Vagina (tissue), 2 donors: ENCODE measurements around the gene DKC1. TPM values are rescaled to one million over a fixed set of nuclear protein-coding genes. Genes with fewer than 3 reads are reported as not detected.

Source experiments
- DNase-seq, 2 donors: peaks; one replicate each; pipeline ENCODE4 v3.0.0-alpha.2; 2017; ENCODE audit errors: extremely low spot score in 2 of 2
- H3K27ac ChIP-seq: fragments of 200-600 bp; sonication (generic); one replicate; pipeline ENCODE4 v1.5.1; 2019
- H3K27me3 ChIP-seq: fragments of 200-600 bp; sonication (generic); one replicate; pipeline ENCODE4 v1.5.1; 2019
- H3K36me3 ChIP-seq, 2 donors: fragments of 200-600 bp; sonication (generic); one replicate each; pipeline ENCODE4 v1.5.1; 2017 to 2019
- H3K4me1 ChIP-seq: fragments of 200-600 bp; sonication (generic); one replicate; pipeline ENCODE4 v1.5.1; 2019
- H3K4me3 ChIP-seq, 2 donors: fragments of 200-600 bp; sonication (generic); 1 replicate in 1 of 2; 2 replicates in 1 of 2; pipeline ENCODE4 v1.5.1; 2016 to 2019
- H3K9me3 ChIP-seq: fragments of 200-600 bp; sonication (generic); one replicate; pipeline ENCODE4 v1.5.1; 2019
- POLR2A ChIP-seq, 2 donors: fragments of 450-650 bp; IDR thresholded peaks; one replicate each; pipeline ENCODE4 v1.6.1; 2017; ENCODE audit warnings: antibody characterized with exemption in 2 of 2, mild to moderate bottlenecking in 2 of 2, moderate library complexity in 2 of 2
- POLR2AphosphoS5 ChIP-seq, 2 donors: sonication (generic); formaldehyde crosslinking; IDR thresholded peaks; one replicate each; pipeline ENCODE4 v1.9.0; 2017; ENCODE audit warnings: antibody characterized with exemption in 2 of 2, mild to moderate bottlenecking in 2 of 2, low read depth in 1 of 2; ENCODE audit not compliant: insufficient read depth in 1 of 2
- intact Hi-C: fragments of 100-400 bp; cut with DNase I; formaldehyde crosslinking; loops from one replicate; pipeline ENCODE4 v1.15.1; 2023
- total RNA-seq: library from RNA; depleted of rRNA; stranded (reverse); fragments of >200 nt; gene quantifications from one replicate; pipeline ENCODE4 v1.2.3, GENCODE V29; 2016
- TF ChIP-seq, protein P1 (sequence below), 3 experiments: fragments of 450-650 bp in 2 of 3; fragments of 200-600 bp in 1 of 3; sonication (generic) in 1 of 3; IDR thresholded peaks; one replicate each; pipeline ENCODE4 v1.5.1; 2017 to 2019; ENCODE audit warnings: antibody characterized with exemption in 3 of 3, mild to moderate bottlenecking in 2 of 3, moderate library complexity in 2 of 3

The DKC1 gene
- 22.8 TPM for total RNA-seq

DNA sequence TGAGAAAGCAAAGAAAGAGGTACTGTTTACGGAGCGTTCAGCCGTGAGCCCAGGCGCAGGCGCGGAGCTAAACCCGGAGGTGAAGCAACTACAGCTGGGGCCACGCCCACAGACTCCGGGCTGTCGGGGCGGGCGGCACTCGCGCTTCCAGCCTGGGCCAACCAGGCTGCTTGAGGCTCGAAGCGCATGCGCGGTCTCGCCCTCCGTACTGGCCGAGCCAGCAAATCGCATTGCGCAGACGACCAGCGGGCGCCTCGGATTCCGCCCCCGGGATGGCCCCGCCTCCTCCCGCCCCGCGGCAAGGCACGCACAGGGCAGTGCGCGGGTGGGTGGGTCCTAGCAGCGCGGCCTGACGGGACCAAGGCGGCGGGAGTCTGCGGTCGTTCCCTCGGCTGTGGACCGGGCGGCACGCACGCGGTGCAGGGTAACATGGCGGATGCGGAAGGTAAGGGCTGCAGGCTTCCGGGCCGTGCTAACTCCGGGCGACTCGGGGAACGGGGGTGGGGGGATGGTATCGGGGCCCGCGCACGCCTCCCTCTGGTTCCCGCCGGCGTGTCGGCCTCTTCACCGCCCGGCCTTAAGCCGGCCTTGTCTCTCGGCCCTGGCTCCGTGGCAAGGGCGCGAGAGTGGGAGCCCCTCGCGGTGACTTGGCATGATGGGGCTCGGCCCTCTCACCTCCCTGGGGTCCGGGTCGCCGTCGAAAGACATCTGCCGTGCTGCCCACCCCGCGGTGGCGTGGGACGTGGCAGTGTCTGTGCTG lies at the start of gene DKC1:
TSS of gene DKC1 (plus strand) at position 328 of the 760 bp plus-strand sequence. CDS start at position 430, 102 bp downstream.
- TF ChIP-seq, protein P1, sequence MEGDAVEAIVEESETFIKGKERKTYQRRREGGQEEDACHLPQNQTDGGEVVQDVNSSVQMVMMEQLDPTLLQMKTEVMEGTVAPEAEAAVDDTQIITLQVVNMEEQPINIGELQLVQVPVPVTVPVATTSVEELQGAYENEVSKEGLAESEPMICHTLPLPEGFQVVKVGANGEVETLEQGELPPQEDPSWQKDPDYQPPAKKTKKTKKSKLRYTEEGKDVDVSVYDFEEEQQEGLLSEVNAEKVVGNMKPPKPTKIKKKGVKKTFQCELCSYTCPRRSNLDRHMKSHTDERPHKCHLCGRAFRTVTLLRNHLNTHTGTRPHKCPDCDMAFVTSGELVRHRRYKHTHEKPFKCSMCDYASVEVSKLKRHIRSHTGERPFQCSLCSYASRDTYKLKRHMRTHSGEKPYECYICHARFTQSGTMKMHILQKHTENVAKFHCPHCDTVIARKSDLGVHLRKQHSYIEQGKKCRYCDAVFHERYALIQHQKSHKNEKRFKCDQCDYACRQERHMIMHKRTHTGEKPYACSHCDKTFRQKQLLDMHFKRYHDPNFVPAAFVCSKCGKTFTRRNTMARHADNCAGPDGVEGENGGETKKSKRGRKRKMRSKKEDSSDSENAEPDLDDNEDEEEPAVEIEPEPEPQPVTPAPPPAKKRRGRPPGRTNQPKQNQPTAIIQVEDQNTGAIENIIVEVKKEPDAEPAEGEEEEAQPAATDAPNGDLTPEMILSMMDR (IDR thresholded peaks at IDR 0.05): no peak
- TF ChIP-seq POLR2AphosphoS5 (IDR thresholded peaks at IDR 0.05; ENCODE audit: insufficient read depth in 1 of 2, low read depth in 1 of 2): peak; percentile 79 to 80
- peak in 1 of 2 donors; percentile 94 for DNase-seq
- Histone ChIP-seq H3K9me3 (no peaks in the 10 kb centered on the region), H3K27ac (peak within 1 kb of the TSS; percentile 63), H3K4me1 (no peaks in the 10 kb centered on the region), H3K4me3 (peak within 1 kb of the TSS; percentile 50 to 60), H3K36me3 (peaks cover 0 to 17% of the 10 kb centered on the region in 2 donors), H3K27me3 (no peaks in the 10 kb centered on the region)
- intact Hi-C loops: no loop called here

DNA sequence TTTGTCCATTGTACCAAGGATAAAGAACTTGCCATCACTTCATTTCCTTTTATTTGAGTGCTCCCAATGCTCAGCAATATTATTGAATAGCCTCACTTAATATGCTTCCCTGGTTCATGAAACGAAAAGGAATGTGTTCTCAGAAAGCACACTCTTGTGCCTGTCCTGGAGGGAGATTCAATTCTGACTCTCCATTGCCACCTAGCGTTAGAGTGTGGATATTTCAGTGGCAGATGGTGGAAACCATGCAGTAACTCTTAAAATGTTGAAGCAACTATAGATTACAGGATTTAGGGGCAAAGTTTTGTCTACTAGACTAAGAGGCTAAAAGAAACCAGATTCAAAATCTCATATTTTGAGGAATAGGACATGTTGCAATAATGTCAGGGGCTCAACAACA lies 47.7 kb upstream of the DKC1 start:
- intact Hi-C loops: no loop called here

DNA sequence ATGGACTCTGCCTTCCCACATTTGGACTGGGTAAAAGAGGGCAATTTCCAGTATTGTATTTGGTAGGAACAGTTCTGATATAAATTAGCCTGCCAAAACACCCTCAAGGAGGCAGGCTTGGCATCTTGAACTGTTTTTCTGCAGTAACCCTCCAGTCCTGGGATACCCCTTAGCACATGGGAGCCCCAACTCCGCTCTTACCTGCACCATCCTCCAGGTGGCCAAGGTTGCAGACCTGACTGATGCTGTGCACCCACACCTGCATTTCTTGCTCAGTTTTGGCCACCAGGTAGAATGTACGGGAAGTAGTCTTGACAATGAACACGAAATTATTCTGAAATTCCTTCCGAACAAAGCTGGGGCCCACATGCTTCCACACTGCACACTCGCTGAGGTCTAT lies 46.8 kb upstream of the DKC1 start:
- no peak for TF ChIP-seq POLR2A (IDR thresholded peaks at IDR 0.05)
- TF ChIP-seq, protein P1 (IDR thresholded peaks at IDR 0.05): no peak
- no peak for TF ChIP-seq POLR2AphosphoS5 (IDR thresholded peaks at IDR 0.05; ENCODE audit: insufficient read depth in 1 of 2, low read depth in 1 of 2)
- intact Hi-C loops: no loop called here
- Histone ChIP-seq H3K9me3 (peaks cover under 1% of the 10 kb centered on the region), H3K27ac (no peak overlapping the region), H3K27me3 (no peaks in the 10 kb centered on the region), H3K4me3 (no peak overlapping the region), H3K36me3 (no peaks in the 10 kb centered on the region), H3K4me1 (no peaks in the 10 kb centered on the region)
- DNase-seq: no peak

More for the DNA sequence above, 47.7 kb upstream of the DKC1 start:
- Histone ChIP-seq H3K4me1 (no peaks in the 10 kb centered on the region), H3K36me3 (no peaks in the 10 kb centered on the region), H3K27me3 (no peaks in the 10 kb centered on the region), H3K27ac (no peak overlapping the region), H3K9me3 (no peaks in the 10 kb centered on the region), H3K4me3 (no peak overlapping the region)
- DNase-seq: no peak
- no peak for TF ChIP-seq POLR2AphosphoS5 (IDR thresholded peaks at IDR 0.05; ENCODE audit: insufficient read depth in 1 of 2, low read depth in 1 of 2)
- no peak for TF ChIP-seq POLR2A (IDR thresholded peaks at IDR 0.05)
- TF ChIP-seq, protein P1 (IDR thresholded peaks at IDR 0.05): peak in 1 of 3 experiments; percentile 78

- H3K36me3 ChIP-seq: no peaks in the 10 kb centered on the region
- H3K27ac ChIP-seq: no peak overlapping the region
- intact Hi-C loops: no loop called here
- H3K4me3 ChIP-seq: no peak overlapping the region
- no peak for DNase-seq
- no peaks in the 10 kb centered on the region for H3K4me1 ChIP-seq
- no peak for TF ChIP-seq POLR2AphosphoS5 (IDR thresholded peaks at IDR 0.05; ENCODE audit: insufficient read depth in 1 of 2, low read depth in 1 of 2)
- TF ChIP-seq, protein P1 (IDR thresholded peaks at IDR 0.05): no peak
- no peak for TF ChIP-seq POLR2A (IDR thresholded peaks at IDR 0.05)
- no peaks in the 10 kb centered on the region for H3K27me3 ChIP-seq
- peaks cover 6% of the 10 kb centered on the region for H3K9me3 ChIP-seq
These were observed 44.8 kb upstream of the DKC1 start for GRCh38 chrX:154717824-154718223.

GRCh38 chrX:154718616-154719015 lies 44.0 kb upstream of the DKC1 start:
- Histone ChIP-seq H3K27me3 (no peaks in the 10 kb centered on the region), H3K27ac (no peak overlapping the region), H3K4me3 (no peak overlapping the region), H3K9me3 (peaks cover 6% of the 10 kb centered on the region), H3K4me1 (no peaks in the 10 kb centered on the region), H3K36me3 (no peaks in the 10 kb centered on the region)
- intact Hi-C loops: no loop called here
- DNase-seq: no peak
- TF ChIP-seq POLR2A (IDR thresholded peaks at IDR 0.05) (no peak), POLR2AphosphoS5 (IDR thresholded peaks at IDR 0.05; ENCODE audit: insufficient read depth in 1 of 2, low read depth in 1 of 2) (no peak)
- TF ChIP-seq, protein P1 (IDR thresholded peaks at IDR 0.05): no peak
